ENCODE data around the gene DTNB.

Gene DTNB

DNA sequence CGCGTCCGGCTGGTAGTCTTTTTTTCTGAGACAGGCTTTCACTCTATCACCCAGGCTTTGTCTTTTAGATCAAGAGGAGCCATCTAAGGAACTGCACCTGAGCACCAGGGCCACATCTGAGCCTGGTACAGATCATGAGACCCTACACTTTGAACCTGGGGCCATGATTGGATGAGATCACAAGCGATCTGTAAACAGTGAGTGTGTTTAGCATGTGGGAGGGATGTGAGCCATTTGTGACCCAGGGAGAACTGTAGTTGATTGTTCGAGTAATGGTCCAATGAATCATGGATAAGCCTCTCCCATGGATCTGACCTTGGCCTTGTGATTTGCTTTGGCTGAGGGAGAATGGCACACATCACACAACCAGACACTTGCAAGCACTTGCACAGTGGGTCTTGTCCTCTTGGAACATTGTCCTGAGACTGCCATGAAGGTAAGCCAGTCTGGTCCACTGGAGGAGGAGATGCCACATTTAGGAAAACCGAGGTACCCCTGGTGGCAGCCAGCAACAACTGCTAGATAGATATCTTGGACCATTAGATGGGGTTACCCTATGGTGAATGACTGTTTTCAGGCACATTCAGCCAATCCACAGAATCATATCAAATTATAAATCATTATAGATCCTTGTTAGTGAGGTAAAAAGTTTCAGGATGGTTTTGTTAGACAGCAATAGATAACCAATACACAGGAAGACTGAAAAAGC lies 19.5 kb upstream of the DTNB start:
- TF ChIP-seq, protein P1, sequence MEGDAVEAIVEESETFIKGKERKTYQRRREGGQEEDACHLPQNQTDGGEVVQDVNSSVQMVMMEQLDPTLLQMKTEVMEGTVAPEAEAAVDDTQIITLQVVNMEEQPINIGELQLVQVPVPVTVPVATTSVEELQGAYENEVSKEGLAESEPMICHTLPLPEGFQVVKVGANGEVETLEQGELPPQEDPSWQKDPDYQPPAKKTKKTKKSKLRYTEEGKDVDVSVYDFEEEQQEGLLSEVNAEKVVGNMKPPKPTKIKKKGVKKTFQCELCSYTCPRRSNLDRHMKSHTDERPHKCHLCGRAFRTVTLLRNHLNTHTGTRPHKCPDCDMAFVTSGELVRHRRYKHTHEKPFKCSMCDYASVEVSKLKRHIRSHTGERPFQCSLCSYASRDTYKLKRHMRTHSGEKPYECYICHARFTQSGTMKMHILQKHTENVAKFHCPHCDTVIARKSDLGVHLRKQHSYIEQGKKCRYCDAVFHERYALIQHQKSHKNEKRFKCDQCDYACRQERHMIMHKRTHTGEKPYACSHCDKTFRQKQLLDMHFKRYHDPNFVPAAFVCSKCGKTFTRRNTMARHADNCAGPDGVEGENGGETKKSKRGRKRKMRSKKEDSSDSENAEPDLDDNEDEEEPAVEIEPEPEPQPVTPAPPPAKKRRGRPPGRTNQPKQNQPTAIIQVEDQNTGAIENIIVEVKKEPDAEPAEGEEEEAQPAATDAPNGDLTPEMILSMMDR (IDR thresholded peaks at IDR 0.05): no peak

DNA sequence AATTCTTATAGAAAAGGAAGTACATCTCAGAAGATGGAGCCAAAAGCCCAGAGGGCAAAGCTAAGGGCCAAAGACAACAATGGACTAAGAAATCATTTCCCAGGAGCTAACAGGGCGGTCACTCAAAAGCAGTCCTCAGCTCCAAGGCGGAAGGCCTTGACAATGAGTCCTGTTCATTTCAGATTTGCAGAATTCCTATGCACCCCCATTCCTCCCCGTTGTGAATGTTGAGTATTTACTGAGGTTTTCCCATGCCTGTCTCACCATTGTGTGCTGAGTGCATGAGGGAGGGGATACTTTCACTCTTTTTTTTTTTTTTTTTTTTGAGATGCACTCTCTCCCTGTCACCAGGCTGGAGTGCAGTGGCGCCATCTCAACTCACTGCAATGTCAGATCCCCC lies 18.8 kb upstream of the DTNB start:
- TF ChIP-seq, protein P1 (IDR thresholded peaks at IDR 0.05): no peak

DNA sequence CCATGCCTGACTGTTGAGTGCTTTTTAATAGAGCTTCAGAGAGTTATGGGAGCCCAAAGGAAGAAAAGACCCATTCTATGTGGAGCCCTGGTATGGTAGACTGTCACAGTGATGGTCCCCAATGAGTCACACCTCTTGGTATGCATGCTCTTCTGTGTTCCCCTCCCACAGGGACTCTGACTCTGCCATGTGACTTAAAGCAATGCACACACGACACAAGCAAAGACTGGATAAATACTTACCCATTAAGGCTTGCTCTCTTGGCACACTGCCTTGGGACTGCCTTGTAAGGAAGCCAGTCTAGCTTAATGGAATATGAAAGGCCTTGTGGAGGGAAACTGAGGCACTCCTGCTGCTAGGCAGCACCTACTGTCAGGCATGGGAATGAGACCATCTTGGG lies 16.7 kb upstream of the DTNB start:
- TF ChIP-seq, protein P1 (IDR thresholded peaks at IDR 0.05): no peak

DNA sequence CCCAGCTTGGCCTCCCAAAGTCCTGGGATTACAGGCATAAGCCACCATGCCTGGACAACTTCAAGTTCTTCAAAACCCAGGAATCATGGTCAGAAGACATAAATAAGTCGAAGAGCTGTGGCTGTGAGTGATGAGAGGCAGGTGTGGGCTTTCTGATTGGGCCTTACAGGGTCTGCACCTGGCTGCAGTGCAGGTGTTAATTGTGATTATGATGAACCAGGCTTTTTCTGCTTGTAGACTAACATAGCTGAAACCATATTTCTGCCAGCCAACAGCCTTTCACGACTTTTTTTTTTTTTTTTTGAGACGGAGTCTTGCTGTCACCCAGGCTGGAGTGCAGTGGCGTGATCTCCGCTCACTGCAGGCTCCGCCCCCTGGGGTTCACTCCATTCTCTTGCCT lies 14.9 kb upstream of the DTNB start:
- TF ChIP-seq, protein P1 (IDR thresholded peaks at IDR 0.05): no peak

DNA sequence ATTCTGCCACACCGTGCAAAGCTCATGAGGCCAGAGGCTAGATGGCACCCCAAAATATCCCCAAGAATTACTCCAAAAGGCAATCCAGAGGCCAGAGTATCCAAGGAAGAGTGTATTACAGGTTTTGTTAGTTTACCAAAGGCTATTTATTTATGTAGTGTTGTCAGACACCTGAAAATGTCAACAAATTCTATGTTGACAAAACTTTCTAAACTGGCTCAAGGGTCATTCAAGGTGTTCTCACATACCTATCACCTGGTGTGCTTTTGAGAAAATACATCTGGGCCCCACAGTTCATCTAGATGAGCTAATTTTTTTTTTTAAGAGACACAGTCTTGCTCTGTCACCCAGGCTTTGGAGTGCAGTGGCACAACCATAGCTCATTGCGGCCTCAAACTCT lies 12.4 kb upstream of the DTNB start:
- TF ChIP-seq, protein P1 (IDR thresholded peaks at IDR 0.05): no peak

DNA sequence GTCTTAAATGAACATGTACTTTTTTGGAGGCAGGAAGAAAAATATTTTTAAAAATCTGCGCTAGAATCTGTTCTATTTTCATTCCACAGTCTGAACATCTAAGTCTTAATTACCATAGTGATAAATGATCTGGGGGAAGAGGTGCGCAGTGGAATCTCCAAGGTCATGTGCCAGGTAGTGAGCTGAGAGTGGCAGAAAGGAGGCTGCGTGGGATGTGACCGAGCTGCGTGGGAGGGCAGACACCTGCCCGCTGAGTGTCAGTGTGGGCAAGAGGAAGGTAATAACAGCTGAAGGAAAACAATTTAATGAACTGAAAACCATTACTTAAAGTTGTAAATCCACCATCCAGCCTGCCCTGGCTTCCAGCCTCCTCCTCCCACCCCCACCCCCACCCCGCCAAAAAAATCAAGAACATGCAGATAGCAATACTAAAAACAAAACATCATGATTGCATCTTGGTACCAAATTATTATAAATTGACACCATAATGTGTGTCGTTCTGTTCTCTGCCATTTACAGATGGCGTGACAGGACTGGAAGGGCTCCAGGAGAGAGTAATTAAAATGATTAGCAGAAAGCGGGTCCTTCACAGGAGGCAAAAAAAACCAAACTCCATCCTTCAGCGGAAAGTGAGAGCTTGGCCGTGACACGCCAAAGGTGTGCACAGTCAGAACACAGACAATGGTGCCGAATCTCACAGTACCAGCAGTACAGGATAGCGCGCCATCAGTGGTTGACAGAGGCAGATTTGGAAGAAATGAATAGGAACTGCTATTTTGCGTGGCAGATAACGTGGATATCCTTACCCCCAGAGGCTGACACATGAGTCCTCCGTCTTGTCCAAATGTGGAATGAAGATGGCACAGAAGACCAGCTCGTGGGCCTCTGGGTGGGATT lies 11.4 kb upstream of the DTNB start:
- TF ChIP-seq, protein P1 (IDR thresholded peaks at IDR 0.05): no peak

DNA sequence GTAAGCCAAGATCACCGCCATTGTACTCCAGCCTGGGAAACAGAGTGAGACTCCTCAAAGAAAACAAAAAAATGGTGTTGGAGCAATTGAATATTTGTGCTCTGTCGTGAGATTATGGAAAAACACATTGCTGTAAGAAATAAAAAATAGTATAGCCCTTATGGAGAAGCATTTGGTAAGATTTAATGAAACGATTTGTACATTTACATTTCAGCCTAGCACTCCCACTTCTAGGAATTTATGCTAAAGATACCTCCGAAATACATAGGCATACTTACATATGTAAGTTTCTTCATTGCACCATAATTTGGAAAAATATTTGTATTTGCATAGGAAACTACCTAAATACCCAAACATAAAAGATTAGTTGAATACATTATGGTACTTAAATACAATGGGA lies 8.7 kb upstream of the DTNB start:
- TF ChIP-seq, protein P1 (IDR thresholded peaks at IDR 0.05): no peak

Measured in LNCAP (cell line).